Upper lobe of left lung (tissue), 6 donors: ENCODE data around the gene GLIPR2. TPM values are rescaled to one million over a fixed set of nuclear protein-coding genes. Genes with fewer than 3 reads are reported as not detected.

Experiments used
- ATAC-seq, 2 donors: fragments of 200-7000 bp; cut with Tn5 transposase; one replicate each; pipeline ENCODE4 v1.9.1; 2022; ENCODE audit warnings: mild to moderate bottlenecking in 2 of 2, moderate library complexity in 2 of 2; ENCODE audit not compliant: low FRiP score in 2 of 2
- DNase-seq, 2 donors: peaks; one replicate each; pipeline ENCODE4 v3.0.0-alpha.2; 2019 to 2020
- H3K27ac ChIP-seq, 4 donors: fragments of 200-600 bp; sonication (generic); one replicate each; pipeline ENCODE4 v1.5.1; 2016 to 2019
- H3K27me3 ChIP-seq, 4 donors: fragments of 200-600 bp; sonication (generic); one replicate each; pipeline ENCODE4 v1.5.1; 2017 to 2019
- H3K36me3 ChIP-seq, 4 donors: fragments of 200-600 bp; sonication (generic); one replicate each; pipeline ENCODE4 v1.5.1; 2016 to 2019
- H3K4me1 ChIP-seq, 4 donors: fragments of 200-600 bp; sonication (generic); one replicate each; pipeline ENCODE4 v1.5.1; 2018 to 2019
- H3K4me3 ChIP-seq, 4 donors: fragments of 200-600 bp; sonication (generic); one replicate each; pipeline ENCODE4 v1.5.1; 2017 to 2019; ENCODE audit warnings: mild to moderate bottlenecking in 2 of 4, moderate library complexity in 1 of 4
- H3K9me3 ChIP-seq, 4 donors: fragments of 200-600 bp; sonication (generic); one replicate each; pipeline ENCODE4 v1.5.1; 2018 to 2019
- EP300 ChIP-seq, 4 donors: sonication (generic); formaldehyde crosslinking; IDR thresholded peaks; one replicate each; pipeline ENCODE4 v1.5.1; 2017; ENCODE audit warnings: antibody characterized with exemption in 4 of 4, control low read depth in 2 of 4
- POLR2A ChIP-seq, 4 donors: fragments of 450-650 bp; IDR thresholded peaks; one replicate each; pipeline ENCODE4 v1.5.1; 2016 to 2017; ENCODE audit warnings: antibody characterized with exemption in 4 of 4, mild to moderate bottlenecking in 2 of 4
- POLR2AphosphoS5 ChIP-seq, 2 donors: sonication (generic); formaldehyde crosslinking; IDR thresholded peaks; one replicate each; pipeline ENCODE4 v1.5.1; 2017; ENCODE audit warnings: antibody characterized with exemption in 2 of 2
- WGBS, 2 donors: methylation state at CpG; one replicate each; pipeline ENCODE4 v1.1.5; 2017 to 2018; 5-methylcytosine and 5-hydroxymethylcytosine counted together
- total RNA-seq, 6 donors: library from RNA; depleted of rRNA in 4 of 6; stranded (reverse); fragments of >200 nt in 4 of 6; gene quantifications; one replicate each; pipeline versions ENCODE4 v1.1.0 to v1.2.1, GENCODE V29; 2016 to 2021
- TF ChIP-seq, protein P1 (sequence below), 6 experiments: fragments of 450-650 bp in 4 of 6; fragments of 200-600 bp in 2 of 6; sonication (generic) in 2 of 6; IDR thresholded peaks; one replicate each; pipeline ENCODE4 v1.5.1; 2016 to 2019; ENCODE audit warnings: antibody characterized with exemption in 6 of 6
- donor health status: DM: no; HTN: no; CAD: no; lungs with moderate emphysema.
- donor health status: DM: no; HTN: yes; CAD: no; lungs with severe emphysema.

The GLIPR2 gene
- total RNA-seq, 6 donors from 2014 or later = 39.6 to 131 (median 66.0) TPM

DNA sequence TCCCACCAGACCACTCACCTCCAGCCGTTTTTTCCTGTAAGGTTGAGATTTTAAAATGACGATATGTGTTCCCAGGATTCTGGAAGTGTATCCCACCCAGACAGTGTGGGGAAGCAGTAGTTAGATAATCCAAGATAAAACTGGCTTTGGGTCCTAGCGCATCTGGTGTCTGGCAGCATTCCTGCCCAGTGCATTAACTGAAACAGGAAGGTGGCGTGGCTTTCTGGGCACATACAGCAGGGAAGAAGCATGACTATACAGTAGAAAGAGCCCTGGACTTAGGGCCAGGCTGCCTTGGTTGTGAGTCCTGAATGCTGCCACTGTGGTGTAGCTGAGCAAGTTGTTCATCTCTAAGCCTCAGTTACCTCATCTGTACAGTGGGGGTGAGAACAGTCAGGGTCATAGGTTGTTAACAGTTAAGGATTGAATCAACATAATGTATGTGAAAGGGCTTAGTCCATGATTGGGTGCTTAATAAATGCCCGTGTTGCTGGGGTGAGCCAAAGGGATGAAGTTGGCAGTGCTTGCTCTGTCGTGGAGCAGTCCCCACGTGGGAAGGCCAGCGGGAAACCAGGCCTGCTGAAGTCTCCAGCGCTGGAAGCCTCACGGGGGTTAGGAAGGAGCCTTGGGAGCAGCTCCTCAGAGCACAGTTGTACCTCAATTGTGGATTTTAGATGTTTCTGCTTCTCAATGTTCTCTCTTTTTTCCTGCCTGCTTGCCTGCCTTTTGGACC lies 72.2 kb downstream of the GLIPR2 start:
- WGBS, 2 donors = 73 to 79% methylated on average over 10 of the region's 10 CpGs
- H3K36me3 ChIP-seq = peaks cover 37 to 99% (median 76%) of the 10 kb centered on the region in 4 donors
- ATAC-seq (no peak), DNase-seq (no peak)
- no peaks in the 10 kb centered on the region for H3K27me3 ChIP-seq
- TF ChIP-seq POLR2AphosphoS5 (IDR thresholded peaks at IDR 0.05) = no peak
- TF ChIP-seq, protein P1, sequence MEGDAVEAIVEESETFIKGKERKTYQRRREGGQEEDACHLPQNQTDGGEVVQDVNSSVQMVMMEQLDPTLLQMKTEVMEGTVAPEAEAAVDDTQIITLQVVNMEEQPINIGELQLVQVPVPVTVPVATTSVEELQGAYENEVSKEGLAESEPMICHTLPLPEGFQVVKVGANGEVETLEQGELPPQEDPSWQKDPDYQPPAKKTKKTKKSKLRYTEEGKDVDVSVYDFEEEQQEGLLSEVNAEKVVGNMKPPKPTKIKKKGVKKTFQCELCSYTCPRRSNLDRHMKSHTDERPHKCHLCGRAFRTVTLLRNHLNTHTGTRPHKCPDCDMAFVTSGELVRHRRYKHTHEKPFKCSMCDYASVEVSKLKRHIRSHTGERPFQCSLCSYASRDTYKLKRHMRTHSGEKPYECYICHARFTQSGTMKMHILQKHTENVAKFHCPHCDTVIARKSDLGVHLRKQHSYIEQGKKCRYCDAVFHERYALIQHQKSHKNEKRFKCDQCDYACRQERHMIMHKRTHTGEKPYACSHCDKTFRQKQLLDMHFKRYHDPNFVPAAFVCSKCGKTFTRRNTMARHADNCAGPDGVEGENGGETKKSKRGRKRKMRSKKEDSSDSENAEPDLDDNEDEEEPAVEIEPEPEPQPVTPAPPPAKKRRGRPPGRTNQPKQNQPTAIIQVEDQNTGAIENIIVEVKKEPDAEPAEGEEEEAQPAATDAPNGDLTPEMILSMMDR (IDR thresholded peaks at IDR 0.05) = no peak
- TF ChIP-seq EP300 (IDR thresholded peaks at IDR 0.05) = no peak
- no peak for TF ChIP-seq POLR2A (IDR thresholded peaks at IDR 0.05)
- H3K4me3 ChIP-seq = no peak overlapping the region
- H3K27ac ChIP-seq = peak overlapping the region in 2 of 4 donors; percentile 12 to 51
- peaks cover 14 to 38% (median 28%) of the 10 kb centered on the region in 4 donors for H3K4me1 ChIP-seq
- no peaks in the 10 kb centered on the region for H3K9me3 ChIP-seq

DNA sequence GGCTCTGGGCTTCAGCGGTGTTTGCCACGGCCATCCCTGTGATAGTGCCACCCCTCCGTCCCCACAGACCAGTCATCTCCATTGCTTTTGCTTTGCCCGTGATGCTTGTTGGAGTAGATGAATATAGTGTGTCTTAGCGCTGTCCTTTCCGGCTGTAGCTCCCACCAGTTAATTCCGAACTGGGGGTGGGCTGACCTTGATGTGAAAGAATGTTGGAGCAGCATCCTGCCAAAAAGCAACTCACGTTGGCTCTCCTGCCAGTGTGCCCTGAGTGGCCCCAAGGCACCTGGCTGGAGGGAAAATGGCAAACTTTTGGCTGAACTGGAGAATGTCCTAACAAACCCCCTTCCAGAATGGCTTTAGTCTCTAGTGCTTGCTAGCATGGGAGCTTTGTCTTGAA lies 74.2 kb downstream of the GLIPR2 start:
- WGBS, 2 donors = 83 to 88% methylated on average over 8 of the region's 8 CpGs
- no peak overlapping the region for H3K27ac ChIP-seq
- H3K36me3 ChIP-seq = peaks cover 18 to 88% (median 58%) of the 10 kb centered on the region in 4 donors

DNA sequence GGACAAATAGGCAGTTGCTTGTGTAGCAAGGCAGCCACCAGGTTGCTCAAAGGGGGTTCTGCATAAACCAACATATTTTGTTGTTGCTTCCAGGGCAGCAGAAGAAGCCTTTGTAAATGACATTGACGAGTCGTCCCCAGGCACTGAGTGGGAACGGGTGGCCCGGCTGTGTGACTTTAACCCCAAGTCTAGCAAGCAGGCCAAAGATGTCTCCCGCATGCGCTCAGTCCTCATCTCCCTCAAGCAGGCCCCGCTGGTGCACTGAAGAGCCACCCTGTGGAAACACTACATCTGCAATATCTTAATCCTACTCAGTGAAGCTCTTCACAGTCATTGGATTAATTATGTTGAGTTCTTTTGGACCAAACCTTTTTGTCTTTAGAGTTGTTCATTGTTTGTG lies 75.0 kb downstream of the GLIPR2 start:
- peaks cover 10 to 83% (median 51%) of the 10 kb centered on the region in 4 donors for H3K36me3 ChIP-seq
- WGBS, 2 donors = 78 to 84% methylated on average over 7 of the region's 7 CpGs

More for the DNA sequence above, 74.2 kb downstream of the GLIPR2 start:
- no peak for TF ChIP-seq EP300 (IDR thresholded peaks at IDR 0.05)
- no peak for TF ChIP-seq POLR2AphosphoS5 (IDR thresholded peaks at IDR 0.05)
- TF ChIP-seq POLR2A (IDR thresholded peaks at IDR 0.05) = no peak
- TF ChIP-seq, protein P1 (IDR thresholded peaks at IDR 0.05) = no peak
- Histone ChIP-seq H3K27me3 (no peaks in the 10 kb centered on the region), H3K4me3 (no peak overlapping the region), H3K9me3 (no peaks in the 10 kb centered on the region), H3K4me1 (peaks cover 14 to 47% (median 30%) of the 10 kb centered on the region in 4 donors)
- ATAC-seq = no peak
- no peak for DNase-seq

DNA sequence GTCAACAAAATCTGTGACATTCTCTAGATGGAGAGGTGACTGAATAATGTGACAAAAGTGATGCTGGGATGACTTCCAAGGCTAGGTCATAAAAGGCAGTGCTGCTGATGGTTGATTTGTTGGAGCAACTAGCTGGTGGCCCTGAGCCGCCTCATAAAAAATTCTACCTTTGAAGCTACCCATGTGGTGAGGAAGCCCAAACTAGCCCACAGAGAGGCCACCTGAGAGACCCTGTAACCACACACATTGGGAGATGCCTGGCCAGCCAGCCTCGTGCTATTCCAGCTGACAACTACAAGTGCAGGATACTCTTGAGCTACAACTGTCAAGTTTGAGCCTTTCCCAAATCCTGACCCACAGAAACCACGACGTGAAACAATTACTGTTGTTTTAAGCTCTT lies 76.9 kb downstream of the GLIPR2 start:
- peak overlapping the region in 1 of 4 donors; percentile 37 for H3K27ac ChIP-seq
- 86 to 89% methylated on average over 4 of the region's 4 CpGs for WGBS, 2 donors
- no peak overlapping the region for H3K4me3 ChIP-seq
- H3K9me3 ChIP-seq = no peaks in the 10 kb centered on the region
- no peaks in the 10 kb centered on the region for H3K27me3 ChIP-seq
- ATAC-seq (no peak), DNase-seq (no peak)
- TF ChIP-seq POLR2AphosphoS5 (IDR thresholded peaks at IDR 0.05) (no peak), EP300 (IDR thresholded peaks at IDR 0.05) (no peak), POLR2A (IDR thresholded peaks at IDR 0.05) (no peak)
- TF ChIP-seq, protein P1 (IDR thresholded peaks at IDR 0.05) = no peak
- H3K36me3 ChIP-seq = peaks cover 9 to 81% (median 55%) of the 10 kb centered on the region in 4 donors
- H3K4me1 ChIP-seq = peaks cover 6 to 29% (median 17%) of the 10 kb centered on the region in 4 donors

More for the DNA sequence above, 75.0 kb downstream of the GLIPR2 start:
- H3K27me3 ChIP-seq = no peaks in the 10 kb centered on the region
- TF ChIP-seq POLR2A (IDR thresholded peaks at IDR 0.05) = no peak
- no peak for TF ChIP-seq EP300 (IDR thresholded peaks at IDR 0.05)
- TF ChIP-seq POLR2AphosphoS5 (IDR thresholded peaks at IDR 0.05) = no peak
- TF ChIP-seq, protein P1 (IDR thresholded peaks at IDR 0.05) = no peak
- H3K27ac ChIP-seq = peak overlapping the region in 2 of 4 donors; percentile 8 to 37
- H3K4me1 ChIP-seq = peaks cover 14 to 47% (median 30%) of the 10 kb centered on the region in 4 donors
- no peaks in the 10 kb centered on the region for H3K9me3 ChIP-seq
- no peak overlapping the region for H3K4me3 ChIP-seq
- no peak for DNase-seq
- ATAC-seq = no peak

Other genes starting within 250 kb of the GLIPR2 start
- gene HRCT1, start 230.5 kb upstream of the GLIPR2 start, total RNA-seq = 10 to 100 TPM in 4 of 6 donors, 1 to 10 TPM in 2; 2.1 to 19.1 (median 10.6) TPM
- gene SPAAR, start 227.2 kb upstream of the GLIPR2 start, total RNA-seq = 10 to 100 TPM in 3 of 6 donors, 1 to 10 TPM in 3; 3.3 to 19.9 (median 8.5) TPM
- gene OR2S2, start 178.6 kb upstream of the GLIPR2 start, total RNA-seq = not detected
- gene RECK, start 99.8 kb upstream of the GLIPR2 start, total RNA-seq = 10 to 100 TPM in 4 of 6 donors, 1 to 10 TPM in 2; 8.4 to 17.6 (median 11.0) TPM
- gene CCIN, start 32.7 kb downstream of the GLIPR2 start, total RNA-seq = 1 to 10 TPM in 1 of 6 donors, under 1 TPM in 4, not detected in 1; 0.30 to 1.4 (median 0.49) TPM
- 100 to 1,000 TPM; 120 to 218 (median 192) TPM for gene CLTA, start 54.2 kb downstream of the GLIPR2 start, total RNA-seq
- 10 to 100 TPM in 4 of 6 donors, 1 to 10 TPM in 2; 9.0 to 23.6 (median 13.4) TPM for gene GNE, start 121.7 kb downstream of the GLIPR2 start, total RNA-seq